HG03520 (cell line): Measurements from ENCODE around the gene VPS13A.
A peak's percentile ranks its signal among the peaks of the same experiment; 100 is the strongest.

Experiments used
- ATAC-seq: cut with Tn5 transposase; IDR thresholded peaks from one replicate; pipeline ENCODE4 v1.9.1; 2021; ENCODE audit warnings: mild to moderate bottlenecking, moderate library complexity; ENCODE audit not compliant: unreplicated experiment

VPS13A gene

DNA sequence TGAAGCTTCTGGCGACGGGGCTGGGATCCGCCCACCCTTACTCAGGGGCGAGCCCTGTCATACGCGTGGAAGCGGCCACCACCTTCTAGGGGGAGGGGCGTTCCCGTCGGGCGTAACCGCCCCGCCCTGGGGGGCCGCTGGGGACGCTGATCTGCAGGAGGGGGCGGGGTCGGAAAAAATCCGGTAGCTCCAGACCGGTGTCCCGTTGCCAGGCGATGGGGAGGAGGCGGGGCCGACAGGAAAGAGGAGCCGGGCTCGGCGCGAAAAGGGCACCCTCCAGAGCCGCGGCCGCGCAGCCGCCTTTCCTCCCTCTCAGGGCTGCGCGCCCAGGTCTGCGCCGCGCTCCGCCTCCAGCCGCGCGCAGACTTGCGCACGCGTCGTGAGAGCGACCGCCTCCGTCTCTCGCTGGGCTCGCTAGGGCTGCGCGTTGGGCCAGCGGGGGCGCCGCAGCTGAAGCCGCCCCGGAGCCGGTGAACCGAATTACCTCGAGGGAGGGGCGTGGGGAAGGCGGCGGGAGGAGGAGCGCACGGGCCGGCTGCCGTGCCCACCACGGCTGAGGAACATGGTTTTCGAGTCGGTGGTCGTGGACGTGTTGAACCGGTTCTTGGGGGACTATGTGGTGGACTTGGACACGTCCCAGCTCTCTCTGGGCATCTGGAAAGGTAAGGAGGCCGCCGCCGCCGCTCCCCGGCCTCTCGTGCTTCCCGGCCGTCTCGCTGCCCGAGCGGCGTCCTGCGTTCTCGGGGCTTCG lies at the start of gene VPS13A:
TSS of gene VPS13A (plus strand) at position 392 of the 751 bp plus-strand sequence. CDS start at position 563, 171 bp downstream.
- ATAC-seq, result peak; percentile 84

DNA sequence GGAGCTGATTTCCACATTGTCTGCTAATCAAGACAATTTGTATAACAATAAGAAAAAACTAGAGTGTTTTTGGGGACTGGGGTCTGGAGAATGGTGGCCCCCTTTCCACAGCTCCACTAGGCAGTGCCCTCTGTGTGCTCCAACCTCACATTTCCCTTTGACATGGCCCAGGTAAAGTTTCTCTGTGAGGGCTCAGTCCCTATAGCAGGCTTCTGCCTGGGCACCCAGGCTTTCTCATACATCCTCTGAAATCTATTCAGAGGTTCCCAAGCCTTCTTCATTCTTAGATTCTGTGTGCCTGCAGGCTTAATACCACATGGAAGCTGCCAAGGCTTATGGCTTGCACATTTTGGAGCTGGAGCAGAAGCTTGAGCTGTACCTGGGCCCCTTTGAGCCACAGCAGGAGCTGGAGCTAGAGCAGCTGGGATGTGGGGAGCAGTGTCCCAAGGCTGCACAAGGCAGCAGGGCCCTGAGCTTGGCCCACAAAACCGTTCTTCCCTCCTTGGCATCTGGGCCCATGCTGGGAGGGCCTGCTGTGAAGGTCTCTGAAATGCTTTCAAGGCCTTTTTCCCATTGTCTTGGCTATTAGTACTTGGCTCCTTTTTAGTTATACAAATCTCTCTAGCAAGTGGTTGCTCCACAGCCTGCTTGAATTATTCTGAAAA lies 49.1 kb upstream of the VPS13A start:
- no peak for ATAC-seq

DNA sequence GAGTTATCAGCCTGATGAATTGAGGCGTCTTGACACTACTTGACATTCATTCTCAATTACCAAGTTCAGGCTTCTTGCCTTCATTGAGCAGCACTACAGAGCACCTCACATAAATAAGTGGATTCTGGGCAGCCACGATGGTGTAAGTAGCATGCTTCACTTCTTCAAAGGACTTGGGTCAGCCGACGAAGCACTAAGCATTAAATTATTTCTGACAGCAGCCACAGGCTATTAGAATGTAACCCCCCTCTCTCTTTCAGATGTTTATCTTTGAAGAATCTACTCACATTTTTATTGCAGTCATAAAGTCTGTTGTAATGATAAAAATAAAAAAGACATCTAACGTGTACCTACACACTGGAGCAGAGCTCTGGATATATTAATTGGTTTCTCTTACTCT lies 45.9 kb upstream of the VPS13A start:
- ATAC-seq, result no peak

DNA sequence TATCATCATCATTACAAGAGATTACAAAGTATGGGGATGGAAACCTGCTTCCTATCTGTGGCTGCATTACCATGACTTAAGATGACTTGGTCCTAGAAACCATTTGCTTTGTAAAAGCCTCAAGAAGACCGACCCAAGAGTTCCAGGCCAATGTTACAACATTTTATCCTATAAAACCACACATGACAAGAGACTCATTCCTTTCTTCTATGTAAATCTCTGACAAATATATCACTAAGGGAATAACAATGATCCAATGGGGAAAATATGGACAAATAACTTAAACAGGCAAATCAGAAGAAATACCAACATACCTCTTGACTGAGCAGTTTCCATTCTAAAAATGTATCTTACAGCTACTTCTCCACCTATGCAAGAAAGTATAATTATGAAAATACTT lies 44.3 kb upstream of the VPS13A start:
- ATAC-seq, result no peak

DNA sequence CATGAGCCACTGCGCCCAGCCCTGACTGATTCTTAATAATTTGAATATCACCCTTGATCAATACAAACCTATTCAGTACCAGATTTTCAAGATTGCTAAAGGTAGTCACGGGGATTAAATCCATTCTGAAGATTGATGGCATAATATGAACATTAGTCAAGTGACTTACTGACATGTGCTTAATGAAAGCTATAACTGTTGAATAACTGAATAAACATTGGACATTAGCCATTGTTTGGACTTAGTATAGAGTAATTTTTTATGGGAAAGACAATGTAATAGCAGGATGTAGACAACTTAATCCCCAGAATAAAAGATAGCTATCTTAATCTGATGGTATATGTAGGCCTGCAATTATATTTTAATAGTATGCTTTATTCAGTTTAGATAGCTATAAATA lies 35.0 kb upstream of the VPS13A start:
- ATAC-seq, result no peak

DNA sequence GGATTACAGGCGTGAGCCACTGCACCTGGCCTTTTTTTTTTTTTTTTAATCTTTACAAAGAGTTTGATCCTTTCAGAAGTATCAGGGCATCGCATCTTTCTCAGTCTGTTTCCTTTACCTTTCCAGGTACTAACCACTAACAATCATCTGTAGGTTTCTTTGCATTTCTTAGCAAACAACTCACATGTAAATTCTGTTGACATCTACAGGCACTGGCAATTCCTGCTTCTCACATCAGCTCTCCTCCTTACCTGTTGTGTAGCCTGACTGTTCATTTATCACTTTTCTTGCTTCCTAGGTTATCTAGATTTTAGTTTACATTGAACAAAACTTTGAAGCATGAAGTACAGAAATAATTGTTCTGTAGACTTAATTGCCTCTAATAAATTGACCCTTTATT lies 27.5 kb upstream of the VPS13A start:
- no peak for ATAC-seq

DNA sequence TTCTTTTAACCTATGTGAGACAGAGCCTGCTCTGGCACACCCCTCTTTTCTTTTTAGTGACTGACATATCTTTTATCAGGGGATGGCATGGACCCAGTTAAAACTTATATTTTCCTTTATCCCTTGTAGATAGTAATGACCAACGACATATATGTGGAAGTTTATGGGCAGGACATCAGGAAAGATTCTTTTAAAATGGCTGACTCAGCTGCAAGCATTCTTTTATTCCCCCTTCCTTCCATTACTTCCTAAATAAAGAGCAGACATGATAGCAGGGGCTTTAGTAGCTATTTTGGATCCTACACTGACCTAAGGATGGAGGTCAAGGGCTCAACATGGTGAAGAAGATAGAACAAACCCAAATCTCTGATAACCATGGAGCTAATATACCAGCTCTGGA lies 25.0 kb upstream of the VPS13A start:
- ATAC-seq, result no peak

DNA sequence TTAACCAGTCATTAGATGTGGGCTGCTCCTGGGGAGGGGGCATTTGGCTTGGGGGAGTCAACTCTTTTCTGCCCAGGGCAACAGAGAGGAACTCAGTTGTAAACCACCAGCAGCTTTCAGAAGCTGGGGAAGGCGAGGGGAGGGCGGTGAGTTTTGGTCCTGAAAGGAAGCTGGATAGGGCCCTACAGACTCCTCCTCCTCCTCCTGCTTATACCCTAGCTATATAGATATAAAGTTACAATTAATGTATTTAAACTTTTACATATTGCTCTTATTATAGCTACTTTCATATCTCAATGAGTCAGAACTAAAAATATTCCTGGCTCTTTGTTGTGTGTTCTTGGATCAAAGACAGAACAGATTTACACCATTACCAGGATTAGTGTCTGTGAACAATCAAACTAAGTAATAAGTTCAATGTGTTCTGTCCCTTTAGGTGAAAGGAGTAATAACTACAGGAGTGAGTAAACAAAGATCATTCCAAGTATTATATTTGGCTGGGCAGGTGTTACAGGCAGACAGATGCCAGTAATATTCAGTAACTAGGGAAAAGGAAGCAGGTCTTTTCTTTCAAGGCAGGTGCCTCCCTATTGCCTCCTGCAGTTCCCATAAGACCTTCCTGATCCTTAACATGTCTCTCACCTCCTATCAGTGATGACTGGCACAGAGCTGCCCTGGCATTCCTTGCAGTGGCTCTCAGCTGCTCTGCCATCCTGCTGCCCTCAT lies 20.5 kb upstream of the VPS13A start:
- ATAC-seq, result no peak

DNA sequence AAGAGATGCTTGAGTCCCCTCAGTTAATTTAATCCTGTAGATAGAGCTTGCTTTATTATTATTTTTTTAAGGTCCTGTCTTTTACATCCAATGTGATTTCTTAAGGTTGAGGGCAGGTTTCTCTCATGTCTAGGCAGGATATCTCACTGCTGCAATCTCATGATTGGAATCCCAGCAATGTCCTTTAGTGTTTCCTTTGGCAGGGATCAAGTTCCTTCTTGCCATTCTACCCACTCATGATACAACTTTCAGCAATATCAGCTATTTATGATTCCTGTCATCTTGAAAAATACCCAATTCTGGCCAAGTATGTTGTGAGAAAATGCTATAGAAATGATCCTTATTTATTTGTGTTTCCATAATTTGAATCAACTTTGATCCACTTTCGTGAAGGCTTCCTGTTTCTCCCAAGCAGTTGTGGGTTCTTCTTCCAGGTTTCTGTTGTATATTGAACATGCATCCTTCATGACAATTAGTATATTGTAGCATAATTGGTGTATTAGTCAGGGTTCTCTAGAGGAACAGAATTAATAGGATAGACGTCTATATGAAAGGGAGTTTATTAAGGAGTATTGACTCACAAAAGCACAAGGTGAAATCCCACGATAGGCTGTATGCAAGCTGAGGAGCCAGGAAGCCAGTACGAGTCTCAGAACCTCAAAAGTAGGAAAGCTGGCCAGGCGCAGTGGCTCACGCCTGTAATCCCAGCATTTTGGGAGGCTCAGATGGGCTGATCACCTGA lies 18.4 kb upstream of the VPS13A start:
- no peak for ATAC-seq

DNA sequence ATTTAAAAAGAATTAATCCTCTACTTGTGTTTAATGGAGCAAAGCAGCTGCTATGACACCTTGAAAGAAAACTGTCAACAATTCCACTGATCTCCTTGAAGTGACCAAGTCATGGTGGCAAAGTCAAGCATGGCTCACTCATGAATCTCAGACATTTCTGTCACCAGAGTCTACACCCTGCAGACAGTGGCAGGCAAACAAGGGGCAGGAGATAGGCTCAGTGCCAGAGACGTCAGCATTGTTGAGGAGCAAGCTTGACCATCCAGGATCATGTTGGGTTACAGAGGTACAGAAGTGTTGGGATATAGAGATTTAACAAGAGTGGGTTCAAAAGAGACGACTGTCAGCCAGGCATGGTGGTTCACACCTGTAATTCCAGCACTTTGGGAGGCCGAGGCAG lies 16.1 kb upstream of the VPS13A start:
- ATAC-seq, result no peak

DNA sequence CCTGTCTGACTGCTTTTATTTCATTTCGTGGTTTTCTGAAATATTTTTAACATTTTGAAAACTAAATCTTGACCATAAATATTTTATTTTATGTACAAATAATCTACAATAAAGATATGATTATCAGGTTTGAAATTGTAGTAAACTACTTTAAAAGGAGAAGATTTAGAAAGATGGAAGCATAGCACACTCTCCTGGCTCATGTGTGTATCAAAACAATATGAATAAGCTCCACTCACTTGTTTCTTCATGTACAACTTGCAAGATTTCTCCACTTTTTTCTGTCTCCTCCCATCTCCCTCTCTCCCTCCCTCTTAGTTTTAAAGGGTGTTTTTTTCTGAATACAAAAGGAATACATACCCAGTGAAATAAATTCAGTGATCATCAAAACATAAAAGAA lies 15.4 kb upstream of the VPS13A start:
- ATAC-seq, result no peak

DNA sequence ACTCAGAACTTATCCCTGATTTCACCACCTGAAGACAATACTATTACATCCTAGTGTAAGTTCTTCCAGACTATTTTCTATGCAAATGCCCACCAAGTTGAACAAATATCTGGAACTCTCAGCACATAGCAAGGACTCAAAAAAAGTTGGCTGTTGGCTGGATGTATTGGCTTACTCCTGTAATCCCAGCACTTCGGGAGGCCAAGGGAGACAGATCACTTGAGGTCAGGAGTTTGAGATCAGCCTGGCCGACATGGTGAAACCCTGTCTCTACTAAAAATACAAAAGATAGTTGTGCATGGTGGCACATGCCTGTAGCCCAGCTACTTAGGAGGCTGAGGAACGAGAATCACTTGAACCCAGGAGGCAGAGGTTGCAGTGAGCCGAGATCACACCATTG lies 15.0 kb upstream of the VPS13A start:
- no peak for ATAC-seq

DNA sequence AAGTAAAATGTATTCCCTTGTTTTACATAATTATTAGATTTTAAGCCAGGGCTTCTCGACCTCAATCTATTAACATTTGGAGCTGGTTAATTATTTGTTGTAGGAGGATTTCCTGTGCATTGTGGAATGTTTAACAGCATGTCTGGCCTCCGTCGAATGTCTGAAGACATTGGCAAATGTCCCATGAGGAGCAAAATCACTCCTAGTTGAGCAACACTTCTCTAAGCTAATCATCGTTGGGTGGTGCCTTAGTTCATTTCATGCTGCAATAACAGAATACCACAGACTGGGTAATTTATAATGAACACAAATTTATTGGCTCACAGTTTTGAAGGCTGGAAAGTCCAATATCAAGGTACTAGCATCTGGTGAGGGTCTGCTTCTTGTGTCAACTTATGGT lies 13.4 kb upstream of the VPS13A start:
- no peak for ATAC-seq

DNA sequence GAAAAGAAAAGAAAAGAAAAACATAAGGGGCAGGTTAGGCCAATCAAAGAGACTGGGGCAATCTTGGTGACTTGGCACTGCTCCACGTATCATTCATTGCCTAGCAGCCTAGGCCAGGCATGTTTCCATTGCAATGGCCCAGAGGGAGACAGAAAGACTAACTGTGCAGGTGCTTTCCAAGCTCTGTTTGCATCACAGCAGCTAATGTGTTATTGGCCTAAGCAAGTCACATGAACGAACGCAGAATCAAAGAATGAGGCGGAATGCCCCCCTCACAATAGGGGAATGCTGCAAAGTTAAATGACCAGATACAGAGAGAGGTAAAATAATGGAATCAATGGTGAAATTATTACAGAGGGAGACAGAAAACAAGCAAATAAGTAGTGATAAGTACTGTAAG lies 11.1 kb upstream of the VPS13A start:
- ATAC-seq, result no peak

DNA sequence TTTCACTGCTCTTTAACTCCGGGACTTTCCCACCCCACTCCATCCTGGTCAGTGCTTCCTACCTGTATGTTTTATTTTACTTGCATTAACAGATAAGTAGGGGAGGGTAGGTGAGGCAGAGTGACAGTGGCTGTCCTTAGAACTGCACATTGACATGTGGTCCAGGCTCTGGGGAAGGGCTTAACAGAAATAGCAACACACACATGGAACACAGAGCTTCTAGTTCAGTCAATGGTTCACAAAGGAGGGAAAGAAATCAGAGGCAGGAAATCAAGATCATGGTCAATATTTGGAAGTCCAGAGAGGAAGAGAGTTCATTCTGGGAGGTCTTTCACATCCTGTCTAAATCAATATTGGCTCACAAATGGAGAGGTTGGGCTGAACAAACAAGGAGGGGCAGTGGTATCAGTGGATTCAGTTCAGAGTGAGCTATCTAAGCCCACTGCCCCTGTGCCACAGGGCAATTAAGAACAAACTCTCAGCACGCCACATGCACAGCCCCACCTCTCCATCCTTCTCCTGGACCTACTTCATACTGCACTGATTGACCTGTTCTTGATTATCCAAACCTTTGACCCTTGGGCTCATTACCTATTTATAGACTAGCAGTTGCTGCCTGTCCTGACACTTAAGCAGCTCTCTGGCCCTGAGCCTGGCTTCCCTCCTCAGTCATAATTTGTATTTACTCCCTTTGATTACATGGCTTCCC lies 6.2 kb upstream of the VPS13A start:
- ATAC-seq, result no peak

DNA sequence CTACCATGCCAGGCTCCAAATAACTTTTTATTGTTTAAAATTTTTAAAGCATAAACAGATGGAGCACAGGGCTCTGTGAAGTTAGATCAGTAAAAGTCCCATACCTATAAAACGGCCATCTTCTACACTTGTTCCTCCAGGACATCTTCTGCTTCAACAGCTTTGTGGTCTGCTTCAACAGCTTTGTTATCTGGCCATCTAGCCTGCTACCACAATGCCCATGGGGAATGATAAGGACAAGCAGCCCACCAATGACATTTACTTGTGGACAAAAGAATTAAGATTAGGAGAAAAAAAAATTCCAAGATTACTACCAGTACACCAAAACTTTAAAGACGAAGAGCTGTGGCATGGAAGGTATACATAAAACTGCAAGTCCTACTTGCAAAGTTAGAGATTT lies 2.2 kb upstream of the VPS13A start:
- ATAC-seq, result no peak

DNA sequence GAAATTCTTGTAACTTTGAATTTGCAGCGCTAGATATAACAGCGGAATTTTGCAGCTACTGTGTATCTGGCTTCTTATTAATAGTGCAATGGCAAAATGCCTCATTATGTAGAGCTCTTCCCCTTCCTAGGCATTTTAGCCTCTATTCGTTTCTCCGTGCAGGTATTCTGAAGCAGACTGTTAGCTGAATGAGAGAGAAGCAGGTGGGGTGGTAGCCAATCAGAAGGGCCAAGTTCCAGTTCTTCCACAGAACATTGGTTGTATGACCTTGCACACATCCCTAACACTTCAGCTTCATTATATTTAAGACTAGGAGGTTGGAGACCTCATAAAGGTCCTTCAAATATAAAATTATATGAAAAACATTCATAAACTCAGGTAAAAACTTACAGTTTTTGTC lies 1.2 kb upstream of the VPS13A start:
- no peak for ATAC-seq

DNA sequence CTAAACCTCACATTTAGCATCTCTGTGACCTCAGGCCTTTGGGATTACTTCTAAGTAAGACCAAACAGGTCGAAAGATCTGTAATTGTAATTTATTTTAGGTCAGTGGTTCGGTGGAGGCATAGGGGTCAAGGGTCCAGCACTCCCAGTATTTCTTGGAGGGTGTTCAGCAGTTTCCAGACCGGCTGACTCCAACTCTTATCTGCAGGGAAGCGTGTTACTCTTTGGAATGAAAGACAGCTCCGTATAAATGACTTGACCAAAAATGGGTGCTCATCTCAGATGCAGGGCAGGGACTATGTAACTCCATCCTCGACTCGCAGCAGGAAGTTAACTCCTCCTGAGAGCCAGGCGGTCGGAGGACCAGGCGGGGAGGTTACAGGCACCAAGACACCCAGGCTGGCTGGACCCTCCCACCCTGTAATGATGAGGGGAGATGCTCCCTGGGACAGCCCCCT lies 620 bp upstream of the VPS13A start:
- ATAC-seq, result no peak

DNA sequence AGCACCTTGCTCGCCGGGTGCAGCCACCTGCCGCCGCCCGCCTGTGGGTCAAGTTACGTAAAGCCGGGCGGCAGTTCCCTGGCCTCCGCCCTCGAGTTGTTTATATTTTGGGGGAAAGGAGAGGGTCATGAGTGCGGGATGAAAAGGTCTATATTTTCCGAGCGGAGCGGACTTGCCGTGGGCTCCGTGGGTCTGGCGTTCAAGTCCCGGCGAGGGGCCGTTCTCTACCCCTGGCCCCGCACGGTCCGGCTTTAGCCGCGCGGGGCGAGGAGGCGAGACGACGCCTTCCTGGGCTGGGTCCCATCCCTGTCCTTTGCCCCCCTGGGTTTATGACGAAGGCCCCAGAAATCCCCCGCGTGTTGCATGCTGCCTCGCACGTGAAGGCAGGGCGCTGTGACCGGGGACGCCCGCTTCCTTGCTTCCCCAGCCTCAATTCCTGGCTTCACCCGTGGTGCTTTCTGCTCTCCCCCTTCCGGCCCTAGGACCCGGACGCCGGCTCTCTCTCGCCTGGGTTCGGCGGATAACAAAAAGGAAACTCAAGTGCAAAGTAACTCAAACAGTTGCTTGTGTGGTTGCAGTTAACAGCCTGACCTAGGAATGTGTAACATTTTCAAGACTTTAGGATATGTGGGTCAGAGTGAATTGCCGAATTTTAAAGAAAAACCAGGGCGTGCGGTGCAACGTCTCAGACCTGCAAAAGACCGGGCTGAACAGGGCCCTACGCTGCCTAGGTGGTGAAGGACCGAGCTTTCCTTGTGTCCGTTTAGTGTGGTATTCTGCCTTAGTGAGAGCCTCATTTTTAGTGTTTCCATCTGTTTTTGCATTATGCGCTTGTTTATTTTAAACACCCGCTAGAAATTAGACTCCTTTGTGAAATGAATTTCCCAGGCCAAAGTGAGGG lies 810 bp downstream of the VPS13A start:
- peak; percentile 11 for ATAC-seq

DNA sequence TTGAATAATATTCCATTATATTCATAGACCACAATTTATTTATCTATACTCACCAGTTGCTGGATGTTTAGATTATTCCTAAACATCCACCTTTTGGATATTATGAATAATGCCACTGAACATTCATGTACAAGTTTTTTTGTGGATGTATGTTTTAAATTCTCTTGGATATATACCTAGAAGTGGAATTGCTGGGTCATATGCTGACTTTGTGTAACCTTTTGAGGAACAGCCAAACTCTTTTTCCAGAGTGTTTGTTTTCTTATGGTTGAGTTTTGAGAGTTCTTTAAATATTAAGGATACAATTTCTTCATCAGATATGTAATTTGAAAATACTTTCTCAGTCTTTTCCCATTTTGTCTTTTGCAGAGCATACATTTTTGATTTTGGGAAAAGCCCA lies 2.7 kb downstream of the VPS13A start:
- no peak for ATAC-seq
